ENCODE data around the gene MAMDC2. TPM values are rescaled to one million over a fixed set of nuclear protein-coding genes. Genes with fewer than 3 reads are reported as not detected.

Gene MAMDC2
- total and polyA plus RNA-seq, 2 donors (not counting 1 experiment from before 2014, with no cell fraction given): not detected

- ATAC-seq (ENCODE audit: low read depth) (no peak), DNase-seq (no peak)
- H2AFZ ChIP-seq (ENCODE audit: insufficient read depth, low read depth, low read length, poor library complexity, severe bottlenecking): no peak overlapping the region
- ChIA-PET POLR2A (no interaction called here), CTCF (no interaction called here)
- Mint-ChIP-seq H3K4me1 (no peaks in the 10 kb centered on the region), H3K9me3 (ENCODE audit: insufficient read depth) (peaks cover 2% of the 10 kb centered on the region), H3K4me3 (no peak overlapping the region), H3K27ac (no peak overlapping the region), H3K27me3 (peaks cover 9% of the 10 kb centered on the region)
- no peaks in the 10 kb centered on the region for H3K79me2 ChIP-seq (ENCODE audit: control insufficient read depth, insufficient read depth, low read length)
- H3K4me2 ChIP-seq (replicated peaks; ENCODE audit: low read depth, low read length, poor library complexity, severe bottlenecking): no peak overlapping the region
- peaks cover 0 to 2% (median 0%) of the 10 kb centered on the region in 4 experiments for H3K27me3 ChIP-seq (replicated peaks in 1 of 4; ENCODE audit: control extremely low read depth in 1 of 4, control insufficient read depth in 3 of 4, insufficient read depth in 4 of 4, low read length in 3 of 4)
- H3K9me3 ChIP-seq (ENCODE audit: control extremely low read depth in 1 of 3, control insufficient read depth in 2 of 3, insufficient read depth in 1 of 3, low read length in 2 of 3): no peaks in the 10 kb centered on the region
- no peak overlapping the region for H3K27ac ChIP-seq (ENCODE audit: low read length in 2 of 2)
- intact Hi-C loops (cut with micrococcal nuclease): no loop called here
- WGBS (ENCODE audit: insufficient coverage): no CpG with 5 or more reads among the region's 2 CpGs
- no peaks in the 10 kb centered on the region for H3K36me3 ChIP-seq (replicated peaks in 1 of 2; ENCODE audit: control extremely low read depth in 1 of 2, control insufficient read depth in 1 of 2, extremely low read depth in 1 of 2, insufficient read depth in 2 of 2, low read length in 1 of 2)
- H4K20me1 ChIP-seq (ENCODE audit: control insufficient read depth, insufficient read depth, low read length, poor library complexity, severe bottlenecking): no peaks in the 10 kb centered on the region
- H3K4me1 ChIP-seq (ENCODE audit: control insufficient read depth in 2 of 2, insufficient read depth in 2 of 2, low read length in 2 of 2): no peaks in the 10 kb centered on the region
- no peak overlapping the region for H3K9ac ChIP-seq (ENCODE audit: low read length)
- no peak for TF ChIP-seq EZH2 (IDR thresholded peaks at IDR 0.05; ENCODE audit: borderline replicate concordance, insufficient read depth, low read depth, low read length, poor library complexity, severe bottlenecking)
- no peak for TF ChIP-seq CTCF (IDR thresholded peaks at IDR 0.05)
- H3K4me3 ChIP-seq (ENCODE audit: control extremely low read depth in 1 of 5, extremely low read depth in 1 of 5, insufficient read depth in 1 of 5, low read depth in 2 of 5, low read length in 4 of 5): no peak overlapping the region
Measured at GRCh38 chr9:70034271-70034711, 9.4 kb upstream of the MAMDC2 start.

GRCh38 chr9:70035691-70036090, 8.0 kb upstream of the MAMDC2 start:
- H3K4me3 ChIP-seq (ENCODE audit: control extremely low read depth in 1 of 5, extremely low read depth in 1 of 5, insufficient read depth in 1 of 5, low read depth in 2 of 5, low read length in 4 of 5): no peak overlapping the region
- ATAC-seq (ENCODE audit: low read depth): no peak
- no peak for DNase-seq
- no peak overlapping the region for H3K27ac ChIP-seq (ENCODE audit: low read length in 2 of 2)
- no peak overlapping the region for H3K4me2 ChIP-seq (replicated peaks; ENCODE audit: low read depth, low read length, poor library complexity, severe bottlenecking)
- H3K4me1 ChIP-seq (ENCODE audit: control insufficient read depth in 2 of 2, insufficient read depth in 2 of 2, low read length in 2 of 2): no peaks in the 10 kb centered on the region
- no peaks in the 10 kb centered on the region for H4K20me1 ChIP-seq (ENCODE audit: control insufficient read depth, insufficient read depth, low read length, poor library complexity, severe bottlenecking)
- H3K27me3 Mint-ChIP-seq: peaks cover 13% of the 10 kb centered on the region
- TF ChIP-seq EZH2 (IDR thresholded peaks at IDR 0.05; ENCODE audit: borderline replicate concordance, insufficient read depth, low read depth, low read length, poor library complexity, severe bottlenecking): no peak
- TF ChIP-seq CTCF (IDR thresholded peaks at IDR 0.05): no peak
- intact Hi-C loops (cut with micrococcal nuclease): no loop called here
- H3K9me3 ChIP-seq (ENCODE audit: control extremely low read depth in 1 of 3, control insufficient read depth in 2 of 3, insufficient read depth in 1 of 3, low read length in 2 of 3): no peaks in the 10 kb centered on the region
- H3K4me3 Mint-ChIP-seq: no peak overlapping the region
- ChIA-PET CTCF (no interaction called here), POLR2A (no interaction called here)
- no peaks in the 10 kb centered on the region for H3K36me3 ChIP-seq (replicated peaks in 1 of 2; ENCODE audit: control extremely low read depth in 1 of 2, control insufficient read depth in 1 of 2, extremely low read depth in 1 of 2, insufficient read depth in 2 of 2, low read length in 1 of 2)
- H3K79me2 ChIP-seq (ENCODE audit: control insufficient read depth, insufficient read depth, low read length): no peaks in the 10 kb centered on the region
- no peak overlapping the region for H3K27ac Mint-ChIP-seq
- no peak overlapping the region for H2AFZ ChIP-seq (ENCODE audit: insufficient read depth, low read depth, low read length, poor library complexity, severe bottlenecking)
- H3K27me3 ChIP-seq (replicated peaks in 1 of 4; ENCODE audit: control extremely low read depth in 1 of 4, control insufficient read depth in 3 of 4, insufficient read depth in 4 of 4, low read length in 3 of 4): peaks cover 0 to 2% (median 0%) of the 10 kb centered on the region in 4 experiments
- H3K4me1 Mint-ChIP-seq: no peaks in the 10 kb centered on the region
- H3K9ac ChIP-seq (ENCODE audit: low read length): no peak overlapping the region
- peaks cover 2% of the 10 kb centered on the region for H3K9me3 Mint-ChIP-seq (ENCODE audit: insufficient read depth)
- WGBS (ENCODE audit: insufficient coverage): no CpG with 5 or more reads among the region's 3 CpGs

Data from B cell (primary cell).